ENCODE measurements around the gene HNRNPM.

- no peak for TF ChIP-seq CTCF (IDR thresholded peaks at IDR 0.05)
- TF ChIP-seq ZFX (IDR thresholded peaks at IDR 0.05; ENCODE audit: borderline replicate concordance): no peak
Observed at GRCh38 chr19:8531470-8531869, 86.7 kb downstream of the HNRNPM start.
